Measurements from ENCODE around the gene ORMDL1.

DNA sequence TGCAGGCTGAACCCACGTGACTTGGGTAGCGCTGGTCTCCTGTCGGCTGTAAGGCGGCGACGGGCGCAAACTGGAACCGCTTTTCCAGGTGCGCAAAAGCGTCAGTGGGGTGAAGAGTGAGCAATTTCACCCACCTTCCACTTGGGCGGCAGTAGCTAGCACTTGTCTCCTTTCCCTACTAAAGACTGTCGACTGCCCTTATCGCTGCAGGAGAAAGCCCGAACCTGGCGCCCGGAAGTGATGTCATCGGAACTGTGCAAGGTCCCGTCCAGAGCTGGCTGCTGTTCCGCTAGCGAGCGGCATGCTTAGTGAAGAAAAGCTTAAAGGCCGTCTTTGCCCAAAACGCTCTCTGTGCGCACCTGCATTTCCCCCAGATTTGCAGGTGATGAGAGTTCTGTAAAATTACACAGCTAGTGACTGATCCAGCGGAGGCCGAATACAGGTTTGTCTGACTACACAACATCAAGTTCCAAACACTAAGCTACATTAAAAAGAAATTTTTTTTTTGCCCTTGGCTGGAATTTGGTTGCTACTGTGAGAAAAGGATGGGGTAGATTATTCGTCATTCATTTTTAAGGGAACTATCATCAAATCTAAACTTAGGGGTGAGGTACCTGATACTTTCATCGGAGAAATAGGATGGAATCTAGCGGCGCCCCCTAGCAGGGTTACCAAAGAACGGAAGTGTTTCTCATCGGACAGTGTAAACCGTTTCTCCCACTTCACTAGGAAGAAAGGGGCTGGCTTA is 21.4 kb downstream of the ORMDL1 start, which contains the start of gene OSGEPL1:
- TF ChIP-seq ZNF8 (CRISPR knock-in tag; IDR thresholded peaks at IDR 0.05) (no peak), ZNF70 (CRISPR knock-in tag; IDR thresholded peaks at IDR 0.05) (no peak), TCF4 (CRISPR knock-in tag; IDR thresholded peaks at IDR 0.05; ENCODE audit: borderline replicate concordance) (no peak), PPARA (CRISPR knock-in tag; IDR thresholded peaks at IDR 0.05; ENCODE audit: borderline replicate concordance) (no peak), PATZ1 (CRISPR knock-in tag; IDR thresholded peaks at IDR 0.05; ENCODE audit: borderline replicate concordance) (no peak), BACH2 (CRISPR knock-in tag; IDR thresholded peaks at IDR 0.05; ENCODE audit: borderline replicate concordance) (no peak), CREB5 (CRISPR knock-in tag; IDR thresholded peaks at IDR 0.05; ENCODE audit: low read depth) (peak; percentile 8; the same call in 1 of the 2 replicates)
- TF ChIP-seq, protein P1, sequence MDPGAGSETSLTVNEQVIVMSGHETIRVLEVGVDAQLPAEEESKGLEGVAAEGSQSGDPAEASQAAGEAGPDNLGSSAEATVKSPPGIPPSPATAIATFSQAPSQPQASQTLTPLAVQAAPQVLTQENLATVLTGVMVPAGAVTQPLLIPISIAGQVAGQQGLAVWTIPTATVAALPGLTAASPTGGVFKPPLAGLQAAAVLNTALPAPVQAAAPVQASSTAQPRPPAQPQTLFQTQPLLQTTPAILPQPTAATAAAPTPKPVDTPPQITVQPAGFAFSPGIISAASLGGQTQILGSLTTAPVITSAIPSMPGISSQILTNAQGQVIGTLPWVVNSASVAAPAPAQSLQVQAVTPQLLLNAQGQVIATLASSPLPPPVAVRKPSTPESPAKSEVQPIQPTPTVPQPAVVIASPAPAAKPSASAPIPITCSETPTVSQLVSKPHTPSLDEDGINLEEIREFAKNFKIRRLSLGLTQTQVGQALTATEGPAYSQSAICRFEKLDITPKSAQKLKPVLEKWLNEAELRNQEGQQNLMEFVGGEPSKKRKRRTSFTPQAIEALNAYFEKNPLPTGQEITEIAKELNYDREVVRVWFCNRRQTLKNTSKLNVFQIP (CRISPR knock-in tag; IDR thresholded peaks at IDR 0.05; ENCODE audit: borderline replicate concordance, low read depth), result no peak

Measured in SK-N-SH treated with all-trans-retinoic acid at 6 μM for 48 hours (cell line).